HUDEP-2 (cell line): ENCODE data around the gene COL24A1.

Source experiments
- DNase-seq, 76 experiments: peaks; one replicate each; lab custom pipeline; 2025; ENCODE audit not compliant: unreplicated experiment in 76 of 76; lab: John Stamatoyannopoulos, UW

The COL24A1 gene

DNA sequence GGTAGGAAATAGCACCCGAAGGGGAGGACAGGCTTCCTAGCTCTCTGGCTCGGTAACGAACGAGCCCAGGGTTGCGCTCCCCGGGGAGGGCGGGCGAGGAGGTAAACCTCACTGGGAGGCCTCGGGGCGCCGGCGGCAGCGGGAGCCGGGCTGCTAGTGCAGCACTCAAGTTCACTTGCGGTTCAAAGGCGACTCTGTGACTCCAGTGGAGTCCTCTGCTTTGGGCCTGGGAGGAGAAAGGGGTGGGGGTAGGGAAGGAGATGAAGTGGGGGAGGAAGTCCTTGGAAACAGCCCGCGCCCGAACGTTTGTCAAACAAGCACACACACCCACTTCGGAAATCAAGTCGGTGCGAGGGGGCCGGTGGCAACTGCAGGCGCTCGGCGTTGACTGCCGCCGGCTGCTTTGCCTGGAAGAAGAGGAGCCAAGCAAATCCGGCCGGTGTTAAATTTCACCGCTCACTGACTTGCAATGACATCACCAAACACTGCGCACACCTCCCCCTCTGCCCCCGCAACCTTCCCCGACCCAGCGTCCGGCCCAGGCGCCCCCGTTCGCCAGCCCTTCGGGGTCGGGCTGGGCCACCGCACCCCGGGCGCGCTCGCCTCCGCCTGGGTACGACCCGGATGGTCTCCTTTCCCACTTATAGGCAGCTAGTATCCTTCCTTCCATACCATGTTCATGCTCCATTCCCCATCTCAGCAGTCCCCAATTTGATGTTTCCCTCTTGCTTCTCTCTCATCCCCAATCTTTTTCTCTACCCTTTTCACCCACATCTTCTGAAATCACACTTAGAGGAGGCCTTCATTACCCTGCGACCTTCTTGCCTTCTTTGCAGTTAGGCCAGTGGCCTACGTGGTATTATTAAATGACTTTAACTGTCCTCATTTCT is at the start of gene COL24A1:
Gene COL24A1, minus strand, starts transcription at position 207 of the 890 bp plus-strand sequence. CDS start 376 bp downstream, outside the sequence.
- DNase-seq: no peak

DNA sequence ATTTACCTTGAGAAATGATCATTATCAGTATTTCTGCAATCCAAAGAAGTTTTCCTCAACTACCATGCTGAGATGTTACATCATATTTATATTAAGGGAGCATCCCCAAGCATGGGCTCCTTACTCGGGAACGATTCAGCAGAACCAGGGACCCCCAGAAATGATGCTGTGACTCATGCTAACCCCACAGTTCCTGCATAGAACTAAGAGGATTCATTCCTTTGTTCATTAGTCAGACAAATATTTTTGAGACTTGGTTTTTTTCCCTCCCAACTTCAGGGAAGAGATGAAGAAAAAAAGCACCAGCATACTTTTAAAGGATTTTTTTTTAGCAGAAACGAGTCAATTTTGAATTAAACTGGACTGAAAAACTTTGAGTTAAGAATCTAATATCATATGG is 49.2 kb upstream of the COL24A1 start:
- DNase-seq: no peak

DNA sequence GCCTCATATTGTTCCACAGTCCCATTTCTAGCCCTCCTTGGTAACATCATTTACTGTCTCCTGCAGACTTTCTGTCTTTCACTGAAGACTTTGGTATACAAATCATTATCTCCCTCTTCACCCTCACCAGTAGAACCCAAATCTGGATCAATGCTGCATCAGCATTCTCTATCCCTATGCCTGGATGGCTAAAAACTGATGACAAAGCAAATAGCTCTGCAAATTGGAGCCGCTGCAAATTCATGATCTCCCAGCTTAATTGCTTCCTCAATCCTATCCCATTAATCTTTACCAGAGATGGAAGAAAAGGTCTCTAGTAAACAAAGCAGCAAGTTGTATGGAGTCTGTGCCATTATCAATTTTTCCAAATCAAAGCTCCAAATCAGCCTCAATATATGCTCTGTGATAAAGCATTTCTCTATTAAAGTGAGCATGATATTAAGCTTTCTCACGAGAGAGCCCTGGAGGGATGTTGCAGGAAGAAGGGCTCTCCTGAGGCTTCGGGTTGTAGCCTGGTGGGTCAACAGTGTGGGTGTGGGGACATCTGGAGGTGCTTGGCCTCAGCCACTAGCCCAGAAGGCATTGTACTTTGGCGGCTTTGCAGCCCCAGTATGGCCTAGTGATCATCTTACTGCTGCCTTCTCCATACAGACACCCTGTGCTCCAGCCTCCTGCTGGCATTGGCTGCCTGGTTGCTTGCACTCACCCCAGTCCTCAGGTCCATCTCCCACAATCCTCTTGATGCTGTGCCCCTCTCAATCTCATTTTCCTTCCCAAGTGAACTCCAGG is 46.2 kb upstream of the COL24A1 start:
- no peak for DNase-seq

DNA sequence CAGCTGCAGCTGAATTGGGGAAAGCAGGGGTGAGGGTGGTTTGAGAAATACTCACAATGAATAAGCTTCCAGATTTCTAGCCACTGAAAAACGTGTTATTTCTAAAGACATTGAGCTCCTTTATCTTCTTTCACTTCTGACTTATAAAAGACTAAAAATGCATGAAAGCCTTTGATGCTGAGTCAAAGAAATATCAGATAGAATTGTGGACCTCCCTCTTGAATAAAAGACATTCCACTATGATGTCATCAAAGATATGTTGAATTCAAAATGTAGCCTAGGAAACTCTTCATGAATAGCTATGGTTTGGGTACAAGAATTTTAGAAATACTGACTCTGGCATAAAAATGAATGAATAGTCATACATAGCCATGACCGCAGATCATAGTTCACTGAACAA is 44.7 kb upstream of the COL24A1 start:
- no peak for DNase-seq

DNA sequence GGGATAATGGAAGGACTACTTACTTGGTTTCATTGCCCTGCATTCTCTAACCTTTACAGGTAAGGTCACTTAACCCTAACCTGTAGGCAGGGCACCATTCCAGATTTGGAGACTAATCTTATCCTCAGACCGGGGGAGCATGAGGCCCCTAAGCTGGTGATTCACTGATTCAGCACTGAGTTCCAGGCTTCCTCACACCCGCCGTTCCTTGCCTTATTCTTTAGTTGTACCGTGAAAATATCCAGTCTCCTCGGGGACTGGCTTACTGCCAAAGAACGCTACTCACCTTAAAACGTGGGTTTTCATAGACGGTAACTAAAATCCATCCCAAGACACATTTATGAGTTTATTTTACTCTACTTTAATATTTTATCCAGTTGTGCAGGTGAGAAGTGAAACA is 44.3 kb upstream of the COL24A1 start:
- DNase-seq: no peak

DNA sequence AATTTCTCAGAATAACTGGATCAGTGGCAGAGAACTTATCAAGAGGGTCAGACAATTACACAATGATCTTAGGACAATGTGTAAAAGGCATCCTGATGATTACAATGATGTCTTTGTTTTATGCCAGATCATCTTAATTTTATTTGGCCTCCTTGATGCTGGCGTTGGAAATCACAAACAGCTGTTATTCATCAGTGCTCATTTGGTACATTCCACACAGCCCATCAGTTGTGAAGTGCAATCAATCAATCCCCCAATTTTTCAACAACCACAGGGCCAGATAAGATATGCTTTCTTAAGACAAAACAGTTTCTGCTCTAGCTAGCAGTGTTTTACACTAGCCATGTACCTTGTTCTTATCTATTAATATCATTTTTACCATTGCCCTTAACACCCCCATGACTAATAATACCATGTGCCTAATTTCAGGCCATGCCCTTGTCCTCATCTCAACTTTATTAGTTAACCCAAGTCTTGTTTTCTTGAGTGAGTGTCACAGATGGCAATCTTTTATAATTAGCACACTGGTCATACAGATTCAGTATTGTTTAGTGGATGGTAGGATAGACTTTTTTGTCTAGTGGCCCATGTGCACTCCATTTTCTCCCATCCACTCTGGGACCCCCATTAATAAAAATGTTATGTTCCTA is 40.8 kb upstream of the COL24A1 start:
- no peak for DNase-seq

DNA sequence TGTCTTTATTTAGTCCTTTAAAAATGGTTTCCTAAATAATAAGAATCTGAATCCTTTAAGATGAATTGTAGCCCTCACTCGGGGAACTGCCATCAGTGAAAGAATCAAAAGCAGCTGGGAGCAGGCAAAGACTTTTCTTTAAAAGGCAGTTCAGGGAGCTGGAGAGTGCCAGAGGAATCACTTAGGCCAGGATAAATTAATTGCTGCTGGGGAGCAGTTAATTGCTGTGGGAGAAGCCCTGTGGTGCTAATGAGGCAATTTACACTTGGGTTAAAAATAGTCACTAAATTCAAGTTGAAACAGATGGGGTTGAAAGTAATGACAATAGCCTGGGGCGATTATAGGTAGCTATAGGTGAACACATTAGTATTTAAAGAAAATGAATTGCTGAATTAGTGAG is 38.7 kb upstream of the COL24A1 start:
- no peak for DNase-seq

DNA sequence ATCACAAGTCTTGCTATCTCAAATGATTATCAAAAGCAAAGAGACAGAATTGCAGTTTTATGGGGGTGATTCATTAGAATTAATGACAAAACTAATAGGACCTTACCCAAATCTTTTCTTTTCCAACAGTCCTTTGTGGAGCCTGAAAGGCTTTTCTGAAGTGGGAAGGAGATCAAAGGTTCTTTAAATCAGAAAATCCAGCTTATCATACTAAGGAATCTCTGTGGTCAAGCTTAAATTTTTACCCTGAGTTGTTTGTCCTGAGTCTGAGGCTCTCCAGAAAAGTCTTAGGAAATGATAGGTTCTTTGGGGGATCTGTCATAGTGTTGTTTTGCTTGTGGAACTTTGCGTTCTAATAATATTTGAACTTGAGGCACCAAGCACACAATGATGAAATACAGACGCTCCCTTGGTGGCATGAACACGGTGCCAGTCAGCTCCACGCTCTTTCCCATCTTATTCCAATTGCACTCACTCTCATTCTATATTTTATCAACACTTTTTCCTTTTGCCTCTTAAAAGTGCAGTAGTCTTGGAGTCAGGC is 38.0 kb upstream of the COL24A1 start:
- DNase-seq: no peak

DNA sequence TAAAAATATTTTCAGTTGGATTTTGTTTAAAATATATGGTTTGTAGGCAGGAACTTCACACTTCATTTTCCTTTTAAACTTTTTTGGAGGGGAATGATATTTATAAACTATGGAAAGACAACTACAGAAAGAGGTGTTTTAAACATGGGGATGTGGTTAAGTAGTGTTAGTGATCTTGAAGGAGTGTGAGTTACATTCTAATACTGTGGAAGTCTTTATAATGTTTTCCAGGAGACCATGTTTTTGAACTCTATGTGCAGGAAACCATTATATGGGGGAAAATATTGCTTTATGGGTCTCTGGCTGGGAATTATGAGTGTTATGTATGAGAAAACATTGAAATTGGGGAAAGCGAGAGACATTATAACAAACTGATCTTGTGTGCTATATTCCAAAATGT is 35.8 kb upstream of the COL24A1 start:
- DNase-seq: no peak

DNA sequence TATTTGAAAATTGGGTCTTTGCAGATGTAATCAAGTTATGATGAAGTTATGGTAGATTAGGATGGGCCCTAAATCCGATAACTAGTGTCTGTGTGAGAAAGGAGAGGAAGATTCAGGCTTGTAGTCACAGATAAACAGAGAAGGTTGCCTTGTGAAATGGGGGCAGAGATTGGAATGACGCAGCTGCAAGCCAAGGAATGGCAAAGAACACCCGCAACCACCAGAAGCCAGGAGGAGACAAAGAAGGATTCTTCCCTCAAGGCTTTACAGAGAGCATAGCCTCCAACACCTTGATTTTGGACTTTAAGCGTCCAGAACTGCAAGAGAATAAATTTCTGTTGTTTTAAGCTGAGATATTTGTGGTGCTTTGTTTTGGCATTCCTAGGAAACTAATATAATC is 35.4 kb upstream of the COL24A1 start:
- DNase-seq: no peak

DNA sequence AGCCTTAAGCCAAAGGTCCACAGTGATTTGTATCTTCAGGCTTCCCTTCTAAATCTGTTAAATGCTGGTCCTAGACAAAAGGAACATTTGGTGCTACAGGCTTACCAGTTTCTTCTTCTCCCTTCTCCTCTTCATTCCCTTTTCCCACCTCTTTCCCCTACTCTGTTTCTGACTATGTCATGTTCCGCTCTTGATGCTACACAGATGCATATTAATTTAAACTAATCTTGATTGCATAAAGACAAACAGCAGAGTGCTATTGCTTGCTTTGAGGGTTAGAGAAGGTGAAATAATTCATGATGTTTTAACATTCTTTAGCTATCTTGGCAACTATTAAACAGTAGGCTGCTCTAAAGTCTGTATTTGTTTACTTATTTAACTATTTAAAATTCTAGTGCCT is 34.3 kb upstream of the COL24A1 start:
- no peak for DNase-seq

DNA sequence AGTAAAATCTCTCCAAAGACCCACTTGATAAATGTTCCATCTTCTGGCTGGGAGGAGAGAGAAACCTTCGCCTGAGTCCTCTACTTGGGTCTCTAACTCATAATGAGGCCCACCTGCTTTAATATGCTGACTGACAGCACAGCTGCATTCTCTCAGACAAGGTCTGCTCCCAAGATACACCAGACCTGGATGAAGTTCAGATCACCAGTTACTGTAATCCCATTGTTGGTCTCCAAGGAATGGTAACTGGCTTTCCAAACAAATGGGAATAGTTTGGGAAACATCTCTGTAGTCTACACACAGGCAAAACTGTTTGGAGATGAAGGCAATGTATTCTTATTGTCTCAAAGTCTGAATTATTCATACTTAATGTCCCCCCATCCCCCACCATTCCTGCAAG is 27.9 kb upstream of the COL24A1 start:
- DNase-seq: no peak

DNA sequence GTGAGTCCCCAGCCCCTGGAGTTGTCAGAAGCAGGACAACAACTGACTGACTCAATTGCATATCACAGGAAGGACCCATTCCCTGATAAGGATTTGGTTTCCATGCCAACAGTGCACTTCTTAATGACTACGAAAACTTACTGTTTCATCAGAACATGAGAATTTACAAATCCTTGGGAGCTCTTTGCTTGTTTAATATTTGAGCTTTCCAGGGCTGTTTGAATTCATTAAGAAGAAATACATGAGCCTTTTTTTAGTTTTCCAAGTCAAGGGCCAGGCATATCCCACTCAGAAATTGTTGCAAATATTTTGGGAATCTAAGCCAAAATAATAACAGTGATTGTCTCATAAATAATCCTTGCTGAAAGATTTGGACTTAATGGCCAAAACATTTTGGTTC is 27.2 kb upstream of the COL24A1 start:
- DNase-seq: no peak

DNA sequence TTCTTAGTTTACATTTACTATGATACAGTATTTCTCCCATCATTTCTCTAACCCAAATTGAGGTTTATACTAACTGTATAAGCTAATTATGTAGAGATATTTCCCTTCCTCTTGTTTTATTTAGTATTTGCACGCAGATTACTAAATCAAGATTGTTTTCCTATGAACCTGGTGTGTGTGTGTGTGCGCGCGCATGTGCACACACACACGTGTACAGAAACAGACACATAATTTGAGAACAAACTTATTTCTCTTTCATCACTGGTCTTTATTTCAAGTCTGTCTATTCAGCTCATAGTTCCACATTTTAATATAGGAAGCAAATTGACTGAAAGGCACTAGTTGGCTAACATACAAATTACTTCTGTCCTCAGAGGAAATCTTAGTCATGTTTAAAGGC is 19.7 kb upstream of the COL24A1 start:
- no peak for DNase-seq

DNA sequence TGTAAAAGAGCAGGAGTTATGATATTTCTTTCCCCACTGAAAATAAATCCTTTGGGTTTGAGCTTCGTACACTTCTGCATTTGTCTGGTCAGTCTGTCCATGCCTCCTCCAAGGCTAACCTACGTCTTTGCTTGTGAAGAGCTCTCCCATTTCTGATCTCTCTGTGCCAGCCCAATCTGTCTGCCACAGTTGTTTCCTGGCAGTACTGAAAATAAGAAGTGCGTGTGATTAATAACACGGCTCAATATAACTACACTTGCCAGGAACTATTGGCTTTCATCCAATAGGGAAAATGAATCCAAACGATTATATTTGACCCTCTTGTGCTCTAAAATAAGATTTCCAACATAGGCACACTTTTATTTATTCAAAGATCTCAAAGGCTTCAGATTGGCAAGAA is 19.2 kb upstream of the COL24A1 start:
- DNase-seq: no peak

DNA sequence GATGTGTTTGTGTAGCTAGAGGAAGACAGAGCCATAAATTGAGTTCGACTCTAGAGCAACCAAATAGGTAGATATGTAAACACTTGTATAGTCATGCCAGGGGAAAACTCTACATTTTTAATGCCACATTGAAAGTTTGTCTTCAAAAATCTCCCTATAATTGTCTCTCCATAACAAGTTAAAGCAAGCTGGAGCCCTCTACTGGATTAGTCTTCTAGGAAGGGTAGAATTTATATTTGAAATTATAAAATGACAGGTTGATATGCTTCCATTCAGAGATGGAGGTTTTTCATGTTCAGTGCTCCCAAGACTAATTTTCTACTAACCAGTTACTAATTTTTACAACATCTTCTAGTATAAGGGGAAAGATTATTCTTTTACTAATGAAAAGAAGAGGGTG is 13.1 kb upstream of the COL24A1 start:
- no peak for DNase-seq

DNA sequence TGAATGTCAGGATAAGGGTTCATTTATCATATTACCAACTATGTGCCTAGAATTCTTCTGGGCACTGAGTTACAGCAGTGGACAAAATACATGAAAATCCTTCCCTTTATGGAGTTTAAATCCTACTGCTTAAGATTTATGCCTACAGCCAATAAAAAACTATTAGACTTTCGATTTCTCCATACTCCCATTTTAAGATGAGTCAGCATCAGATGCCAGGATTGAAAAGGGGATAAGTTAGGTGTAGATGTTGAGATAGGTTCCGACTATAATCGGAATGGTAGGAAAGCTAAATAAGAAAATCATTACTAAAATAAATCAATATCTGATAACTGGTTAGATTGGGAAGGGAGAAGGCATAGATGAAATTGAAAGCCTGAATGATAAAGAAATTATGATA is 3.2 kb upstream of the COL24A1 start:
- no peak for DNase-seq

DNA sequence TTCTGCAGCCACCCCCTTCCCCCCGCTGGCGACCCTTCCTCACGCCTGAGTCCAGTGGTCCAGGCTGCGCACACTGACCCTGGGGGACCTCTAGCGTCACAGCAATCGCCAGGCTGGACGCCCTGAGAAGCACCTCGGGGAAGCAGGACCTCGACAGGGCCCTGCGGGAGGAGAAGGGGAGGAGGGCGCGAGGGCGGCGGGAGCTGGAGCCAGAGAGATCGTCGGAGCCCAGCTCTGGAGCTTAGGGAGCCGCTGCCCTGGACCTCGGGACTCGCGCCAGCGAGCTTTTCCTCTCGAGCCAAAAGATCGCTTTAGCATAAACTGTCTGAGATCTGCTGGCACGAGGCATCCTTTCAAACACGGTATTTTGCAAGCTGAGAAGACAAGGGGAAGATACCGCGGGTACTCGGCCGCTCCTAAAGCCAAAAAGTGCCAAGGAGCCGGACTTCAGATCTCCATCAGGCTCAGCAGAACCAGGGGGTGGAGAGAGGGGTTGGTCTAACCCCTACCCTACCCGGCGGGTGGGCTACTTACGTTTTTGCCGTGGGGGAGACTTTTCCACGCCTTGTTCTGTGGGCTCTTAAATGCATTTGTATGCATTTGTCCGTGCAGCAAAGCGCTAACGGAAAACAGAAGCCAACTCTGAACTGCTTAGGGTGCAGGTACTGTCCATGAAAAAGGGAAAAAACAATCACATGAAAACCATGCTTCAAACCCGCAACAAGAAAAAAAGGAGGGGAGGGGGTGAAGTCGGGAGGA is 586 bp downstream of the COL24A1 start:
- no peak for DNase-seq

DNA sequence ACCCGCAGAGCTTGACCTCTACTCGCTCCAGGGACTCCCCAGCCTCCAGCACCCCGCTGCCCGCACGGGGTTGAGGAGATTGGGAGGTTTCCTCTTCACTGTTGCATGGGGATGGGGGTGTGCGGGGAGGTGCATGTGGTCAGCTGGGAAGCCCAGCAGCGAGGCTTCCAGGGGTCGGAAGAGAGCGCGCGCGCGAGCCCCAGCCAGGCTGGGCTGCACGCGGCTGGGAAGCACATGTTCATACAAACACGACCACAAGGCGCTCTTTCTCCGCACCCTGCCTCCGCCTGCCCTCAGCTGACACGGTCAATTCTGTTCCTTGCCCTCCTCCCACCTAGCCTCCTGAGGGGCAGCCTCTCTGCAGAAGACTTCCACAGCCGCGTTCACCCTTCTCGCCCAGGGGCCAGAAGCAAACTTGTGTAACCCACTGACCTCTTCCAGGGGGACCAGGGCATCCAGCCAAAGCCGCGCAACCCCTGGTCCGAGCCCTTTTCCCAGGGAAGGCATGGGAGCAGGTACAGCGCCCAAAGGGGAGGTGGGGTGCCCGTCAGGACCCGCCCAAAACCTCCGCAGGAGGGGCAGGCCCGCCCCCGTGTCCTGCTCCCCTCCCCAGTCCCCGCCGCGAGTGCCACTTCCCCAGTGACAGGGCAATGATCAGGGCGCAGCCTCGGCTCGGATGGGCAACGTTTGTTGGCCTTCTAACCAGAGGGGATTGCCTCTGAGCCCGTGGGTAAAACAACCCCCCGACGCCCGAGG is 1.3 kb downstream of the COL24A1 start:
- no peak for DNase-seq

DNA sequence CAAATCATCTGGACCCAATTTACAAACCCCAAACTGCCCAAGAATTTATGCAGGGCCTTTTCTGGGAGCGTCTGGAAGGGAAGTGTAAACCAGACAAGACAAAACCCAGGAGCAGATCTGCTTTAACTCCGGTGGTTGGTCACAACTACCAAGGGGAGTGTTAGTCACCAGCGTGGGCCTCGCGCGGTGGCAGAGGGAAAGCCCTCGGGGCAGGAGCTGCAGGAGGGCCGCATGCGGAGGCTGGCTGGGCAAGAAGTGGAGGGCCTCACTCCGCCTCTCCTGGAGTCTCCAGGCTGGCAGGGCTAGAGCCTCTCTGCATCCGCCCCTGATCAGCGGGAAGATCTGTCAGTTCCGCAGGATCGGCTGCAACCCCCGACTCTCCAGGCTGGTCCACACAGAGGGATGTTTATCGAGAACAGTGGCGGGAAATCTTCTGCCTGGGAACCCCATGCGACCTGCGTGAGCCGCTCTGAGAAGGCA is 2.0 kb downstream of the COL24A1 start:
- DNase-seq: no peak
